Glutamatergic neuron (in vitro differentiated cells): Measurements from ENCODE around the gene CENPN. TPM values are rescaled to one million over a fixed set of nuclear protein-coding genes. Genes with fewer than 3 reads are reported as not detected.
A peak's percentile ranks its signal among the peaks of the same experiment; 100 is the strongest.

Experiments used
- DNase-seq: peaks from one replicate; pipeline ENCODE4 v3.0.0; 2022
- H3K27ac Mint-ChIP-seq: one replicate; pipeline ENCODE4 v1.8.0; 2020; ENCODE audit warnings: mild to moderate bottlenecking, mixed read lengths, inconsistent platforms; ENCODE audit not compliant: unreplicated experiment
- H3K27me3 Mint-ChIP-seq: one replicate; pipeline ENCODE4 v1.8.0; 2020; ENCODE audit warnings: mild to moderate bottlenecking, moderate library complexity, mixed read lengths, inconsistent platforms; ENCODE audit not compliant: unreplicated experiment
- H3K36me3 Mint-ChIP-seq: one replicate; pipeline ENCODE4 v1.8.0; 2020; ENCODE audit warnings: mild to moderate bottlenecking, mixed read lengths, inconsistent platforms; ENCODE audit not compliant: unreplicated experiment
- H3K4me1 Mint-ChIP-seq: one replicate; pipeline ENCODE4 v1.8.0; 2020; ENCODE audit warnings: mild to moderate bottlenecking, low read depth, mixed read lengths, inconsistent platforms; ENCODE audit not compliant: unreplicated experiment
- H3K4me3 Mint-ChIP-seq: one replicate; pipeline ENCODE4 v1.8.0; 2020; ENCODE audit warnings: mild to moderate bottlenecking, mixed read lengths, inconsistent platforms; ENCODE audit not compliant: unreplicated experiment
- H3K9me3 Mint-ChIP-seq: one replicate; pipeline ENCODE4 v1.8.0; 2020; ENCODE audit warnings: mild to moderate bottlenecking, moderate library complexity, mixed read lengths, inconsistent platforms; ENCODE audit not compliant: unreplicated experiment
- total RNA-seq: library from RNA; stranded (reverse); fragmentation: NEBNext Ultra II Directional; extraction: Animal tissue kit (Norgen Biotek cat#: 25700); gene quantifications from one replicate; pipeline ENCODE4 v1.2.1, GENCODE V29; 2021; ENCODE audit not compliant: unreplicated experiment
- TF ChIP-seq, protein P1 (sequence below): fragments of 200-600 bp; sonication (generic); IDR thresholded peaks from one replicate; pipeline ENCODE4 v1.5.0; 2021; ENCODE audit not compliant: partially characterized antibody, unreplicated experiment

The CENPN gene
- total RNA-seq, 1 donor from 2014 or later: 9.2 TPM

DNA sequence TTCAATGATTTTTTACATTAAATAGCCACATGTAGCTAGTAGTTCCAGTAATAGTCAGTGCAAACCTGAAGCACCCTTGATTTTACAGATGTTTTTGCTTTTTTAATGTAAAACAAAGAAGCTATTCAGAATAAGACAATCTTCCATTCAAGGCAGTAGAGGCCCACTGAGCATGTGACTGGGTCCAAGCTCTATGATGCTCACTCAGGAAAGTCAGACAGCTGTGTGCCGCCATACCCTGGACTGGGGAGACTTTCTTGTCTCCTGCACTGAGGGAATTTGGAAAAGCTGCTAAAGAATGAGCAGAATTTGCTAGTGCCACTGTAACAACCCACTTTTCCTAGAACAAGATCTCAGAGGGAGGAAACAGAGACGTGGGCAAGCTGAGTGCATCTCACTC, 11.5 kb downstream of the CENPN start:
- Mint-ChIP-seq H3K4me3 (no peak overlapping the region), H3K4me1 (no peaks in the 10 kb centered on the region), H3K27me3 (peaks cover 1% of the 10 kb centered on the region), H3K36me3 (no peaks in the 10 kb centered on the region), H3K9me3 (no peaks in the 10 kb centered on the region), H3K27ac (no peak overlapping the region)
- DNase-seq: no peak
- TF ChIP-seq, protein P1, sequence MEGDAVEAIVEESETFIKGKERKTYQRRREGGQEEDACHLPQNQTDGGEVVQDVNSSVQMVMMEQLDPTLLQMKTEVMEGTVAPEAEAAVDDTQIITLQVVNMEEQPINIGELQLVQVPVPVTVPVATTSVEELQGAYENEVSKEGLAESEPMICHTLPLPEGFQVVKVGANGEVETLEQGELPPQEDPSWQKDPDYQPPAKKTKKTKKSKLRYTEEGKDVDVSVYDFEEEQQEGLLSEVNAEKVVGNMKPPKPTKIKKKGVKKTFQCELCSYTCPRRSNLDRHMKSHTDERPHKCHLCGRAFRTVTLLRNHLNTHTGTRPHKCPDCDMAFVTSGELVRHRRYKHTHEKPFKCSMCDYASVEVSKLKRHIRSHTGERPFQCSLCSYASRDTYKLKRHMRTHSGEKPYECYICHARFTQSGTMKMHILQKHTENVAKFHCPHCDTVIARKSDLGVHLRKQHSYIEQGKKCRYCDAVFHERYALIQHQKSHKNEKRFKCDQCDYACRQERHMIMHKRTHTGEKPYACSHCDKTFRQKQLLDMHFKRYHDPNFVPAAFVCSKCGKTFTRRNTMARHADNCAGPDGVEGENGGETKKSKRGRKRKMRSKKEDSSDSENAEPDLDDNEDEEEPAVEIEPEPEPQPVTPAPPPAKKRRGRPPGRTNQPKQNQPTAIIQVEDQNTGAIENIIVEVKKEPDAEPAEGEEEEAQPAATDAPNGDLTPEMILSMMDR: no peak

DNA sequence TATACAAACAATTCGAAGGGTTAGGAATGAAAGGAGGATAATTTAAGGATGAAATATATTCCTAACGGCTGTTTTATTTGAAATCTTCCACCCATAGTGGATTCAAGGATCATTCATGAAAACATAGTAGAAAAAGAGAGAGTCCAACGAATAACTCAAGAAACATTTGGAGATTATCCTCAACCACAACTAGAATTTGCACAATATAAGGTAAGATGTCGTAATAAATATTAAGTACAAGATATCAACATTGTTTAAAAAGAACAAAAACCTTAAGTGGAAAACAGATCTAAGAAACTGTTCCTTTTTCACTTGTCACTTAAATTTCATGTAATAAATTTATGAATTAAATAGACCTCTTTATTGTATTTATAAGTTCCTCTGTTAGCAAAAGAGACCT, 19.4 kb downstream of the CENPN start:
- TF ChIP-seq, protein P1: no peak
- Mint-ChIP-seq H3K27me3 (no peaks in the 10 kb centered on the region), H3K36me3 (no peaks in the 10 kb centered on the region), H3K4me3 (no peak overlapping the region), H3K4me1 (no peaks in the 10 kb centered on the region), H3K27ac (no peak overlapping the region), H3K9me3 (no peaks in the 10 kb centered on the region)
- no peak for DNase-seq

DNA sequence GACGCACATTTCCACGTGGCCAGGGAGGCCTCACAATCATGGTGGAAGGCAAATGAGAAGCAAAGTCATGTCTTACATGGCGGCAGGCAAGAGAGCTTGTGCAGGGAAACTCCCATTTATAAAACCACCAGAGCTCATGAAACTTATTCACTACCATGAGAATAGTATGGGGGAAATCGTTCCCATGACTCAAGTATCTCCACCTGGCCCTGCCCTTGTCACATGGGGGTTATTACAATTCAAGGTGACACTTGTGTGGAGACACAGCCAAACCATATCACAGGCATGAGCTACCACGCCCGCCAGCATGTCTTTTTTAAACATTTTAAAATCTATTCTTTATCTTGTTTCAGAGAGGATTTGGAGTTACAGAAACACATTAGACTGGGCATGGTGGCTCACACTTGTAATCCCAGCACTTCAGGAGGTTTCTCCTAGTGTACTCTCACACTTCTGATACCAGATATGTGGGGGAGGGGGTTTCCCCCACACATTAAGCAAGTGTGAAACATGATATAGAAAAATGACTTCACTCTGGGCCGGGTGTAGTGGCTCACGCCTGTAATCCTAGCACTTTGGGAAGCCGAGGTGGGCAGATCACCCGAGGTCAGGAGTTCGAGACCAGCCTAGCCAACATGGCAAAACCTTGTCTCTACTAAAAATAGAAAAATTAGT, 23.1 kb downstream of the CENPN start:
- Mint-ChIP-seq H3K4me1 (no peaks in the 10 kb centered on the region), H3K4me3 (no peak overlapping the region), H3K27ac (no peak overlapping the region), H3K9me3 (peaks cover 1% of the 10 kb centered on the region), H3K36me3 (no peaks in the 10 kb centered on the region), H3K27me3 (peaks cover 2% of the 10 kb centered on the region)
- TF ChIP-seq, protein P1: no peak
- DNase-seq: no peak

DNA sequence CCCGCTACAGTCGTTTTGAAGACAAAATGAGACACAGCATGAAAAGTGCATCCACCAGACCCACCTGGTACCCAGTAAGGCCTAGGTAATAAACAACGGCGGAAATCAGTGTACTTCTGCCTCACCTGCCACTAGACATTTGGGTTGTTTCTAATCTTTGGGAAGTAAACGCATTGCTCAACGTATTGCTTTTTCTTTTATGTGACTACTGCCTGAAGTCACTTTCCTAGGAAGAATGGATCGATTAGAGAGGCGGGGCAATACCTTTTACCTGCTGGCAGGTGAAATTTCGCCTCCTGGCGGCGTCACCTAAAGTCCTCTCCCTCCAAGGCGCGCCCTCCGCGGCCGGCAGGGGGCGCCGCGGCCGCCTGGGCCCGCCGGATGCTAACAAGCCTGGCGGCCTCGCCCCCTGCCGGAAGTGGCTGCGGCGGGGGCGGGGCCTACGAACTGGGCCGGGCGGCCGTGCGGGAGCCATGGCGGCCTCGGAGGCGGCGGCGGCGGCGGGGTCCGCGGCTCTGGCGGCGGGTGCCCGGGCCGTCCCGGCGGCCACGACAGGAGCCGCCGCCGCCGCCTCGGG, 28.5 kb downstream of the CENPN start, which contains the start of gene ATMIN:
Gene ATMIN (plus strand): TSS at position 445 of the 577 bp plus-strand sequence. CDS start 29 bp downstream, at position 474.
- peaks cover 17% of the 10 kb centered on the region for H3K4me1 Mint-ChIP-seq
- peak; percentile 92 for DNase-seq
- H3K9me3 Mint-ChIP-seq: peaks cover 12% of the 10 kb centered on the region
- H3K27me3 Mint-ChIP-seq: peaks cover 2% of the 10 kb centered on the region
- peak within 1 kb of the TSS; percentile 93 for H3K4me3 Mint-ChIP-seq
- peak within 1 kb of the TSS; percentile 89 for H3K27ac Mint-ChIP-seq
- TF ChIP-seq, protein P1: peak; percentile 95
- H3K36me3 Mint-ChIP-seq: no peaks in the 10 kb centered on the region
